Kidney epithelial cell (primary cell): ENCODE measurements around the gene PRKCSH. TPM values are rescaled to one million over a fixed set of nuclear protein-coding genes. Genes with fewer than 3 reads are reported as not detected.
A peak's percentile ranks its signal among the peaks of the same experiment; 100 is the strongest.

Experiments
- DNase-seq: peaks from one replicate; pipeline ENCODE4 v3.0.0-alpha.2; 2010; ENCODE audit warnings: low read depth
- H3K27me3 ChIP-seq: 2 replicates; pipeline ENCODE4 v1.6.0; 2011; ENCODE audit warnings: low read length; ENCODE audit not compliant: control insufficient read depth, insufficient read depth
- H3K36me3 ChIP-seq: 2 replicates; pipeline ENCODE4 v1.5.1; 2011; ENCODE audit warnings: low read length; ENCODE audit not compliant: control insufficient read depth, insufficient read depth
- H3K4me3 ChIP-seq: 2 replicates; pipeline ENCODE4 v1.5.1; 2011; ENCODE audit warnings: low read depth, mild to moderate bottlenecking, control low read depth, low read length
- CTCF ChIP-seq: IDR thresholded peaks from 2 replicates; pipeline ENCODE4 v1.5.1; 2011; ENCODE audit warnings: mild to moderate bottlenecking, moderate library complexity, low read length, control low read depth, inconsistent platforms; ENCODE audit not compliant: insufficient read depth, poor library complexity, severe bottlenecking
- total RNA-seq: library from RNA; depleted of rRNA; stranded (reverse); fragments of >200 nt; gene quantifications from 2 replicates; pipeline ENCODE4 v1.2.3, GENCODE V29; 2015

The PRKCSH gene
- total RNA-seq: 269 TPM in 2 replicates

GRCh38 chr19:11435057-11435832 lies at the start of gene PRKCSH, which contains the start of gene ODAD3:
Gene PRKCSH, plus strand, starts transcription at chr19:11435635. Its CDS starts 483 bp downstream, at chr19:11436118.
Gene ODAD3, minus strand, starts transcription at chr19:11435121. Its CDS starts 105 bp downstream, at chr19:11435016.
- TF ChIP-seq CTCF: peak; percentile 83

GRCh38 chr19:11387162-11388034 lies 48.0 kb upstream of the PRKCSH start:
- no peaks in the 10 kb centered on the region for H3K36me3 ChIP-seq
- DNase-seq: no peak
- no peak overlapping the region for H3K4me3 ChIP-seq
- H3K27me3 ChIP-seq: peaks cover 7% of the 10 kb centered on the region
- no peak for TF ChIP-seq CTCF

More at GRCh38 chr19:11435057-11435832, at the start of gene PRKCSH, which contains the start of gene ODAD3:
- H3K4me3 ChIP-seq: peak within 1 kb of the TSS; percentile 77
- no peaks in the 10 kb centered on the region for H3K27me3 ChIP-seq
- H3K36me3 ChIP-seq: peaks cover 5% of the 10 kb centered on the region
- peak; percentile 97 for DNase-seq

- no peaks in the 10 kb centered on the region for H3K27me3 ChIP-seq
- H3K4me3 ChIP-seq: no peak overlapping the region
- TF ChIP-seq CTCF: no peak
- H3K36me3 ChIP-seq: no peaks in the 10 kb centered on the region
- DNase-seq: no peak
Observed at GRCh38 chr19:11390359-11390758, 45.1 kb upstream of the PRKCSH start.

- TF ChIP-seq CTCF: no peak
- Histone ChIP-seq H3K4me3 (no peak overlapping the region), H3K27me3 (no peaks in the 10 kb centered on the region), H3K36me3 (no peaks in the 10 kb centered on the region)
- DNase-seq: no peak
Observed at GRCh38 chr19:11390933-11391680, 44.3 kb upstream of the PRKCSH start.

GRCh38 chr19:11397089-11397610 lies 38.3 kb upstream of the PRKCSH start:
- H3K4me3 ChIP-seq: no peak overlapping the region
- H3K36me3 ChIP-seq: no peaks in the 10 kb centered on the region
- no peaks in the 10 kb centered on the region for H3K27me3 ChIP-seq
- TF ChIP-seq CTCF: no peak
- no peak for DNase-seq
